Ovary (tissue), 9 donors: ENCODE results near the gene CST6. TPM values are rescaled to one million over a fixed set of nuclear protein-coding genes. Genes with fewer than 3 reads are reported as not detected.

Experiments used
- DNase-seq, 5 donors: peaks; one replicate each; pipeline ENCODE4 v3.0.0-alpha.2; 2019 to 2020
- H3K27ac ChIP-seq, 2 donors: fragments of 200-600 bp; one replicate each; pipeline versions ENCODE4 v1.5.1 to v1.8.0; 2019 to 2022
- H3K27me3 ChIP-seq: fragments of 200-600 bp; one replicate; pipeline ENCODE4 v1.8.0; 2022
- H3K36me3 ChIP-seq: fragments of 200-600 bp; sonication (generic); one replicate; pipeline ENCODE4 v1.5.1; 2019
- H3K4me1 ChIP-seq: one replicate; pipeline ENCODE4 v1.8.1; 2013; ENCODE audit warnings: mild to moderate bottlenecking, moderate library complexity; ENCODE audit not compliant: insufficient read depth
- H3K4me3 ChIP-seq: fragments of 200-600 bp; sonication (generic); one replicate; pipeline ENCODE4 v1.5.1; 2017
- H3K9me3 ChIP-seq, 2 donors: fragments of 200-600 bp in 1 of 2; sonication (generic) in 1 of 2; one replicate each; pipeline versions ENCODE4 v1.5.1 to v1.8.1; 2013 to 2019; ENCODE audit warnings: mild to moderate bottlenecking in 1 of 2, moderate library complexity in 1 of 2
- CTCF ChIP-seq, 3 donors: fragments of 450-650 bp in 2 of 3; fragments of 200-600 bp in 1 of 3; IDR thresholded peaks; one replicate each; pipeline versions ENCODE4 v1.5.1 to v1.8.0; 2016 to 2022; ENCODE audit warnings: antibody characterized with exemption in 3 of 3, mild to moderate bottlenecking in 1 of 3
- EP300 ChIP-seq: sonication (generic); formaldehyde crosslinking; IDR thresholded peaks from one replicate; pipeline ENCODE4 v1.6.1; 2017; ENCODE audit warnings: antibody characterized with exemption
- POLR2A ChIP-seq: fragments of 450-650 bp; IDR thresholded peaks from one replicate; pipeline ENCODE4 v1.6.1; 2017; ENCODE audit warnings: antibody characterized with exemption, mild to moderate bottlenecking, moderate library complexity
- WGBS, 3 donors: extraction: QIAGEN DNeasy Blood & Tissue Kit in 1 of 3; methylation state at CpG; one replicate each; pipeline versions ENCODE4 v1.1.5 to v1.1.7; 2013 to 2017; 5-methylcytosine and 5-hydroxymethylcytosine counted together
- intact Hi-C, 4 donors: fragments of 100-400 bp; cut with DNase I; formaldehyde crosslinking; loops; one replicate each; pipeline versions ENCODE4 v1.11.0 to v1.15.1; 2022 to 2023
- polyA plus RNA-seq, 2 donors: library from polyadenylated mRNA; stranded (reverse); fragments of 200-250 nt in 1 of 2; fragments of 350-450 nt in 1 of 2; fragmentation: Illumina TruSeq in 1 of 2; extraction: RNeasy Lipid Tissue Mini Kit (QIAGEN cat#74804) in 1 of 2; gene quantifications; one replicate each; pipeline ENCODE4 v1.2.3, GENCODE V29; 2013 to 2014
- total RNA-seq, 7 donors: library from RNA; depleted of rRNA in 2 of 7; stranded (reverse); fragments of >200 nt in 2 of 7; fragmentation: NEBNext Ultra II Directional in 3 of 7; extraction: Animal tissue kit (Norgen Biotek cat#: 25700) in 3 of 7; gene quantifications; one replicate each; pipeline versions ENCODE4 v1.1.0 to v1.2.4, GENCODE V29; 2016 to 2023
- donor health status: DM: no; HTN: no; CAD: no; lungs with moderate emphysema.
- donor health status: DM: no; HTN: no; CAD: no.
- donor health status: Bipolar disorder and iron deficiency.
- donor health status: DM: yes; HTN: yes; CAD: no.
- donor health status: DM: no; HTN: no; CAD: no.
- donor health status: DM: yes; HTN: yes; CAD: no.

Gene CST6
- total and polyA plus RNA-seq, 9 donors: 0.30 to 25.4 (median 0.66) TPM; not detected in 3

DNA sequence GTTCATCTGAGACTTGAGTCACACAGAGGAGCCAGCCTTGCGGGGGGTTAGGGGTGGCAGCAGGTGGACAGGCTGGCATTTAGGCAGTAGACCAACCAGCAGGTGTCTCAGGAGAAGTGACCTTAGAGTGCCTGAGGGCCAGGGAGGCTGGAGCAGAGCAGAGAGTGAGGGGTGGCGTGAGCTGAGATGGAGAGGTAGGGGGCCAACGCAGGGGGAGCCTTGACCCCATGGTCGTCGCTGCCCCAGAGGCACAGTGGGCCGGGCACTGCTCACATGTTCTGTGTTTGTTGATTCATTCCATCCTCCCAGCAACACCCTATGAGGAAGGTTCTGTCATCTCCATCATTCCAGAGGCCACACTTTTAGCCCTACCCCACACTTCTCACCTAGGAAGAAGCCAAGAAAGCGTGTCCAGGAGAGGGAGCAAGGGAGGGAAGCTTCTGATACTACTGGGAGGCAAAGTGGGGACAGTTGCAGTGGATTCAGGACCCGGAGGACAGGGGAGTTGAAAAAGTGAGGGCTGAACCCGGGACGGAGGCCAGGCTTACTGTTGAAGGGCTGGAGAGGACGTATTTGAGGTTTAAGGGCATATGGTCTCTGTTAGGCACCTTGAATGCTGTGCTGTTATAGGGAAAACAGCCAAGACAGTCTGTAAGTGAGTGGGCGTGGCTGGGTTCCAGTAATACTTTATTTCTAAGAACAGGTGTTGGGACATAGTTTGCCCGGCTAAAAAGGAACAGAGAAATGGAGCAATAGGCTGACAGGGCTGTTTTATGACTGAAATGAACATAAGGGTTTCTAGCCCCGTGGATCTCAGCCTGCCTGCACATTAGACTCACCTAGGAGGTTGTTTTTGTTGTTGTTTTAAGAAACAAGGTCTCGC is 43.0 kb upstream of the CST6 start:
- no peaks in the 10 kb centered on the region for H3K36me3 ChIP-seq
- no peak overlapping the region for H3K4me3 ChIP-seq
- no peak for DNase-seq
- intact Hi-C loops: loop anchor here in 2 of 4 donors (5.0 to 10.0 kb wide), 2 partner anchors 47 to 84 kb away; partner anchors contain the start of gene FIBP (in 1 of the 2)
- H3K9me3 ChIP-seq: no peaks in the 10 kb centered on the region
- H3K4me1 ChIP-seq: no peaks in the 10 kb centered on the region
- H3K27me3 ChIP-seq: no peaks in the 10 kb centered on the region
- H3K27ac ChIP-seq: no peak overlapping the region
- 69 to 73% (median 71%) methylated on average over 15 of the region's 15 CpGs for WGBS, 3 donors
- TF ChIP-seq CTCF (IDR thresholded peaks at IDR 0.05) (no peak), EP300 (no peak), POLR2A (no peak)

DNA sequence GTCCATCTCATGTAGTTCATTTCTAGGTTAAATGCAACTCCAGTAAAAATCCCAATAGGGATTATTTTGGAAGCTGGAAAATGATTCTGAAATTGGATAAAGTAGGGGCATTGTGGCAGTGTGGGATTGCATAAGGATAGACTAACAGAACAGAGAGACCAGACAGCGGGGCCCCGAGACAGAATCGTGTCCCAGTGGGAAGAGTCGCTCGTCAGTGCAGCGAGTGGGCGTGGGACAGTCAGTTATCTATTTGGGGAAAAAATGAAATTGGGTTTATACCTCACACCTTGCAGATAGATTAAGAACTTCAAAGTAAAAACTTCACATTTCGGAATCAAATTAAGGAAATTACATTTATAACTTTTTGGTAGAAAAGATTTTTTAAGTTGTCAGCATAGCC is 39.7 kb upstream of the CST6 start:
- no peaks in the 10 kb centered on the region for H3K4me1 ChIP-seq
- H3K36me3 ChIP-seq: no peaks in the 10 kb centered on the region
- intact Hi-C loops: no loop called here
- DNase-seq: peak in 1 of 5 donors; percentile 3
- H3K27ac ChIP-seq: no peak overlapping the region
- H3K27me3 ChIP-seq: no peaks in the 10 kb centered on the region
- 91 to 93% (median 92%) methylated on average over 8 of the region's 8 CpGs for WGBS, 3 donors
- H3K4me3 ChIP-seq: no peak overlapping the region
- H3K9me3 ChIP-seq: no peaks in the 10 kb centered on the region
- TF ChIP-seq POLR2A (no peak), CTCF (IDR thresholded peaks at IDR 0.05) (no peak), EP300 (no peak)

- WGBS, 3 donors: 84 to 96% (median 95%) methylated on average over 13 of the region's 13 CpGs
- no peaks in the 10 kb centered on the region for H3K4me1 ChIP-seq
- TF ChIP-seq EP300 (no peak), CTCF (IDR thresholded peaks at IDR 0.05) (no peak), POLR2A (no peak)
- no peak overlapping the region for H3K27ac ChIP-seq
- H3K9me3 ChIP-seq: no peaks in the 10 kb centered on the region
- no peaks in the 10 kb centered on the region for H3K27me3 ChIP-seq
- no peak overlapping the region for H3K4me3 ChIP-seq
- no peak for DNase-seq
- intact Hi-C loops: no loop called here
- no peaks in the 10 kb centered on the region for H3K36me3 ChIP-seq
These were observed 38.2 kb upstream of the CST6 start for GRCh38 chr11:65973439-65974110.

DNA sequence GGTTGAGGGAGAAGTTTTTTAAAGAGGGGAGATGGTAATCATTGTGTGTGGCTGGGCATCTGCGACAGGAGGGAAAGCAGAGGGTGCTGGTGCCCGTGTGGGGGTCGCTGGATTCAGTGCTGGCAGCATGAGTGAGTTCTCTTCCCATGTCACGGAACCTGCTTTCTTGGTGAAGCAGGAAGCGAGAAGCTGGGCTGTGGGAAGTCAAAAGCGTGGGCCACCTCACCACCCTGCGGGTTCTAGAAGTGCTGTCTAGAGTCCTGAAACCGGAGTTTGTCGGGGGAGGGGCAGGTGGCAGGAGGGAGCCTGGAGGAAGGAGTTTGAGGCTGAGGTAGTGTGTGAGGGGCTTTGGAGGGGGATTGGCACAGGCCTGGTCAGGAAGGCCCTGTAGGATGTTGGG is 36.0 kb upstream of the CST6 start:
- Histone ChIP-seq H3K9me3 (no peaks in the 10 kb centered on the region), H3K4me3 (no peak overlapping the region), H3K27me3 (no peaks in the 10 kb centered on the region), H3K27ac (no peak overlapping the region), H3K36me3 (no peaks in the 10 kb centered on the region), H3K4me1 (no peaks in the 10 kb centered on the region)
- TF ChIP-seq POLR2A: no peak
- intact Hi-C loops: no loop called here
- no peak for DNase-seq
- WGBS, 3 donors: 93% methylated on average over 9 of the region's 9 CpGs
